Mucosa of rectum (tissue), 2 donors: ENCODE results near the gene ICAM5.

Experiments
- H3K27ac ChIP-seq, 2 donors: one replicate each; pipeline ENCODE4 v1.7.0; 2013; ENCODE audit warnings: inconsistent platforms in 2 of 2, low read depth in 2 of 2, low read length in 2 of 2
- H3K27me3 ChIP-seq, 2 donors: one replicate each; pipeline ENCODE4 v1.7.0; 2013; ENCODE audit warnings: low read length in 2 of 2; ENCODE audit not compliant: control insufficient read depth in 2 of 2, insufficient read depth in 2 of 2
- H3K36me3 ChIP-seq, 2 donors: one replicate each; pipeline ENCODE4 v1.7.0; 2013; ENCODE audit warnings: low read length in 2 of 2; ENCODE audit not compliant: control insufficient read depth in 2 of 2, insufficient read depth in 2 of 2
- H3K4me1 ChIP-seq, 2 donors: one replicate each; pipeline ENCODE4 v1.7.0; 2013; ENCODE audit warnings: low read length in 2 of 2, mild to moderate bottlenecking in 1 of 2; ENCODE audit not compliant: control insufficient read depth in 2 of 2, insufficient read depth in 2 of 2
- H3K4me3 ChIP-seq, 2 donors: one replicate each; pipeline ENCODE4 v1.7.0; 2013; ENCODE audit warnings: low read length in 2 of 2
- H3K9ac ChIP-seq, 2 donors: one replicate each; pipeline ENCODE4 v1.7.0; 2013; ENCODE audit warnings: low read length in 2 of 2, low read depth in 1 of 2, mild to moderate bottlenecking in 1 of 2
- H3K9me3 ChIP-seq, 2 donors: one replicate each; pipeline ENCODE4 v1.7.0; 2013; ENCODE audit warnings: low read length in 2 of 2; ENCODE audit not compliant: control insufficient read depth in 2 of 2
- donor health status: healthy.
- donor health status: Normal muscosa, but diverticular disease.

Gene ICAM5

GRCh38 chr19:10318807-10319682, 29.3 kb downstream of the ICAM5 start:
- Histone ChIP-seq H3K4me3 (no peak overlapping the region), H3K36me3 (peaks cover 29 to 42% of the 10 kb centered on the region in 2 donors), H3K27ac (no peak overlapping the region), H3K27me3 (no peaks in the 10 kb centered on the region), H3K4me1 (peaks cover 29 to 30% of the 10 kb centered on the region in 2 donors), H3K9ac (no peak overlapping the region), H3K9me3 (no peaks in the 10 kb centered on the region)

GRCh38 chr19:10320602-10321416, 31.1 kb downstream of the ICAM5 start:
- Histone ChIP-seq H3K36me3 (peaks cover 31 to 48% of the 10 kb centered on the region in 2 donors), H3K4me1 (peaks cover 25 to 29% of the 10 kb centered on the region in 2 donors), H3K4me3 (peak overlapping the region in 1 of 2 donors; percentile 12), H3K27me3 (no peaks in the 10 kb centered on the region), H3K9ac (peak overlapping the region in 1 of 2 donors; percentile 75), H3K9me3 (no peaks in the 10 kb centered on the region), H3K27ac (peak overlapping the region; percentile 85 to 95)

- Histone ChIP-seq H3K4me3 (peak overlapping the region; percentile 12 to 26), H3K9me3 (no peaks in the 10 kb centered on the region), H3K27ac (peak overlapping the region; percentile 85 to 95), H3K4me1 (peaks cover 24 to 25% of the 10 kb centered on the region in 2 donors), H3K27me3 (no peaks in the 10 kb centered on the region), H3K36me3 (peaks cover 32 to 54% of the 10 kb centered on the region in 2 donors), H3K9ac (peak overlapping the region; percentile 4 to 75)
These were observed 31.7 kb downstream of the ICAM5 start for GRCh38 chr19:10321417-10321797.

- peaks cover 34 to 58% of the 10 kb centered on the region in 2 donors for H3K36me3 ChIP-seq
- peak overlapping the region; percentile 4 to 75 for H3K9ac ChIP-seq
- no peaks in the 10 kb centered on the region for H3K27me3 ChIP-seq
- H3K9me3 ChIP-seq: no peaks in the 10 kb centered on the region
- peak overlapping the region; percentile 23 to 26 for H3K4me3 ChIP-seq
- peaks cover 24 to 25% of the 10 kb centered on the region in 2 donors for H3K4me1 ChIP-seq
- peak overlapping the region; percentile 85 to 95 for H3K27ac ChIP-seq
These were observed 32.4 kb downstream of the ICAM5 start for GRCh38 chr19:10321874-10322835.

GRCh38 chr19:10325732-10326131, 36.0 kb downstream of the ICAM5 start:
- H3K9me3 ChIP-seq: no peaks in the 10 kb centered on the region
- peaks cover 24% of the 10 kb centered on the region in 2 donors for H3K4me1 ChIP-seq
- H3K27me3 ChIP-seq: no peaks in the 10 kb centered on the region
- H3K9ac ChIP-seq: no peak overlapping the region
- no peak overlapping the region for H3K4me3 ChIP-seq
- H3K36me3 ChIP-seq: peaks cover 46 to 69% of the 10 kb centered on the region in 2 donors
- no peak overlapping the region for H3K27ac ChIP-seq

GRCh38 chr19:10327793-10328192, 38.0 kb downstream of the ICAM5 start:
- Histone ChIP-seq H3K4me1 (peaks cover 17 to 18% of the 10 kb centered on the region in 2 donors), H3K27me3 (no peaks in the 10 kb centered on the region), H3K9ac (no peak overlapping the region), H3K4me3 (no peak overlapping the region), H3K27ac (no peak overlapping the region), H3K36me3 (peaks cover 34 to 55% of the 10 kb centered on the region in 2 donors), H3K9me3 (no peaks in the 10 kb centered on the region)

GRCh38 chr19:10328558-10329429, 39.0 kb downstream of the ICAM5 start:
- Histone ChIP-seq H3K4me3 (no peak overlapping the region), H3K4me1 (peaks cover 17 to 18% of the 10 kb centered on the region in 2 donors), H3K9me3 (no peaks in the 10 kb centered on the region), H3K27ac (no peak overlapping the region), H3K27me3 (no peaks in the 10 kb centered on the region), H3K9ac (no peak overlapping the region), H3K36me3 (peaks cover 34 to 48% of the 10 kb centered on the region in 2 donors)

GRCh38 chr19:10329555-10329954, 39.8 kb downstream of the ICAM5 start:
- H3K27me3 ChIP-seq: no peaks in the 10 kb centered on the region
- peaks cover 23 to 25% of the 10 kb centered on the region in 2 donors for H3K4me1 ChIP-seq
- H3K4me3 ChIP-seq: no peak overlapping the region
- H3K27ac ChIP-seq: no peak overlapping the region
- H3K36me3 ChIP-seq: peaks cover 34 to 47% of the 10 kb centered on the region in 2 donors
- H3K9ac ChIP-seq: no peak overlapping the region
- H3K9me3 ChIP-seq: no peaks in the 10 kb centered on the region
